SK-N-SH (cell line): ENCODE measurements around the gene BICC1. TPM values are rescaled to one million over a fixed set of nuclear protein-coding genes. Genes with fewer than 3 reads are reported as not detected.

Source experiments
- CTCF ChIA-PET: fragments of 300-600, 350-600 bp; formaldehyde crosslinking; extraction: SDS; loops from one replicate; lab custom pipeline; 2021; lab: Yijun Ruan, JAX
- POLR2A ChIA-PET: fragments of 350-600 bp; sonication (Branson Sonifier 250); formaldehyde crosslinking; extraction: SDS; loops from one replicate; lab custom pipeline; 2020; ENCODE audit warnings: antibody characterized with exemption, inconsistent platforms; lab: Yijun Ruan, JAX
- DNase-seq: peaks from one replicate; pipeline ENCODE4 v3.0.0; 2012
- H2AFZ ChIP-seq: fragments of 200-600 bp; sonication (generic); 2 replicates; pipeline ENCODE4 v1.8.1; 2016; ENCODE audit warnings: antibody characterized with exemption, mild to moderate bottlenecking, low read depth
- H3F3A ChIP-seq: fragments of 200-600 bp; sonication (generic); replicated peaks from 2 replicates; pipeline ENCODE3; 2016; ENCODE audit warnings: antibody characterized with exemption, mild to moderate bottlenecking; ENCODE audit not compliant: insufficient read depth
- H3K27ac ChIP-seq, 2 experiments: fragments of 200-500 bp in 1 of 2; fragments of 200-600 bp in 1 of 2; sonication (Bioruptor generic) in 1 of 2; sonication (generic), shearing (Covaris generic) in 1 of 2; 2 replicates each; pipeline versions ENCODE4 v1.5.1 to v1.6.1; 2014 to 2016; ENCODE audit warnings: low read depth in 2 of 2, inconsistent platforms in 1 of 2, low read length in 1 of 2, mild to moderate bottlenecking in 1 of 2, mixed read lengths in 1 of 2
- H3K27me3 ChIP-seq: fragments of 200-600 bp; sonication (generic), shearing (Covaris generic); 2 replicates; pipeline ENCODE4 v1.6.1; 2016; ENCODE audit warnings: mixed run types; ENCODE audit not compliant: insufficient read depth
- H3K36me3 ChIP-seq, 2 experiments: fragments of 200-500 bp in 1 of 2; fragments of 200-600 bp in 1 of 2; sonication (Bioruptor generic) in 1 of 2; sonication (generic) in 1 of 2; replicated peaks in 1 of 2; 2 replicates each; pipeline versions ENCODE3 to v1.5.1; 2014 to 2016; ENCODE audit warnings: low read length in 1 of 2, mild to moderate bottlenecking in 1 of 2; ENCODE audit not compliant: insufficient read depth in 2 of 2, control insufficient read depth in 1 of 2
- H3K4me1 ChIP-seq, 2 experiments: fragments of 200-500 bp in 1 of 2; fragments of 200-600 bp in 1 of 2; sonication (Bioruptor generic) in 1 of 2; sonication (generic), shearing (Covaris generic) in 1 of 2; 2 replicates each; pipeline versions ENCODE4 v1.5.1 to v1.6.1; 2014 to 2016; ENCODE audit warnings: low read depth in 1 of 2, low read length in 1 of 2, mixed run types in 1 of 2; ENCODE audit not compliant: insufficient read depth in 2 of 2, control insufficient read depth in 1 of 2
- H3K4me2 ChIP-seq: fragments of 200-600 bp; sonication (generic), shearing (Covaris generic); 2 replicates; pipeline ENCODE4 v1.6.1; 2017; ENCODE audit warnings: mixed run types
- H3K4me3 ChIP-seq, 2 experiments: fragments of 200-500 bp in 1 of 2; fragments of 200-600 bp in 1 of 2; sonication (Bioruptor generic) in 1 of 2; sonication (generic), shearing (Covaris generic) in 1 of 2; 2 replicates each; pipeline versions ENCODE4 v1.5.1 to v1.8.1; 2014 to 2016; ENCODE audit warnings: low read depth in 2 of 2, inconsistent platforms in 1 of 2, low read length in 1 of 2, mild to moderate bottlenecking in 1 of 2, mixed read lengths in 1 of 2, moderate library complexity in 1 of 2
- H3K79me2 ChIP-seq: fragments of 200-600 bp; sonication (generic); 2 replicates; pipeline ENCODE4 v1.8.1; 2017; ENCODE audit warnings: mild to moderate bottlenecking; ENCODE audit not compliant: insufficient read depth
- H3K9ac ChIP-seq: fragments of 200-600 bp; sonication (generic); 2 replicates; pipeline ENCODE4 v1.6.1; 2017; ENCODE audit warnings: mixed run types
- H3K9me2 ChIP-seq: fragments of 200-600 bp; sonication (generic); 2 replicates; pipeline ENCODE4 v1.6.1; 2017; ENCODE audit warnings: mixed run types
- H3K9me3 ChIP-seq: fragments of 200-600 bp; sonication (generic); 2 replicates; pipeline ENCODE4 v1.6.1; 2017; ENCODE audit warnings: mixed run types, mild to moderate bottlenecking, moderate library complexity
- H4K20me1 ChIP-seq: fragments of 200-600 bp; sonication (generic); 2 replicates; pipeline ENCODE4 v1.6.1; 2017; ENCODE audit warnings: mild to moderate bottlenecking, mixed run types; ENCODE audit not compliant: insufficient read depth
- CHD2 ChIP-seq: fragments of 150-350 bp; IDR thresholded peaks from 2 replicates; pipeline ENCODE4 v1.6.1; 2018; ENCODE audit warnings: low read length; ENCODE audit not compliant: partially characterized antibody
- EZH2phosphoT487 ChIP-seq: fragments of 200-600 bp; sonication (generic); IDR thresholded peaks from 2 replicates; pipeline ENCODE4 v1.6.1; 2017; ENCODE audit warnings: low read depth, mixed run types, mild to moderate bottlenecking, antibody characterized with exemption, moderate library complexity, borderline replicate concordance
- GABPA ChIP-seq: IDR thresholded peaks from 2 replicates; pipeline ENCODE4 v1.4.0; 2012; ENCODE audit warnings: low read depth, mild to moderate bottlenecking
- JUND ChIP-seq: IDR thresholded peaks from 2 replicates; pipeline ENCODE4 v1.4.0; 2012
- MAX ChIP-seq: IDR thresholded peaks from 2 replicates; pipeline ENCODE4 v1.4.0; 2012; ENCODE audit warnings: low read depth
- MXI1 ChIP-seq: IDR thresholded peaks from 2 replicates; pipeline ENCODE4 v1.6.1; 2012; ENCODE audit warnings: mild to moderate bottlenecking, low read depth, low read length, improper control_type of control experiment
- NRF1 ChIP-seq: IDR thresholded peaks from 2 replicates; pipeline ENCODE4 v1.6.1; 2012; ENCODE audit warnings: low read depth, mild to moderate bottlenecking, low read length
- PBX3 ChIP-seq: IDR thresholded peaks from 2 replicates; pipeline ENCODE4; 2012
- RAD21 ChIP-seq: IDR thresholded peaks from 2 replicates; pipeline ENCODE4 v1.6.1; 2012; ENCODE audit warnings: mild to moderate bottlenecking, low read length
- RCOR1 ChIP-seq: fragments of 150-350 bp; IDR thresholded peaks from 2 replicates; pipeline ENCODE4 v1.6.1; 2017; ENCODE audit warnings: antibody characterized with exemption, low read length
- RFX5 ChIP-seq: IDR thresholded peaks from 2 replicates; pipeline ENCODE4 v1.6.1; 2012; ENCODE audit warnings: mild to moderate bottlenecking, improper control_type of control experiment, low read length
- RXRA ChIP-seq: IDR thresholded peaks from 2 replicates; pipeline ENCODE4 v1.4.0; 2012; ENCODE audit warnings: low read depth, mild to moderate bottlenecking, borderline replicate concordance
- SIN3A ChIP-seq: IDR thresholded peaks from 2 replicates; pipeline ENCODE4 v1.6.1; 2012; ENCODE audit warnings: low read depth, mild to moderate bottlenecking, low read length, moderate library complexity, borderline replicate concordance
- USF2 ChIP-seq: fragments of 150-350 bp; IDR thresholded peaks from 2 replicates; pipeline ENCODE4 v1.6.1; 2017; ENCODE audit warnings: antibody characterized with exemption, low read length, low read depth, borderline replicate concordance
- YY1 ChIP-seq: IDR thresholded peaks from 2 replicates; pipeline ENCODE4 v1.4.0; 2012; ENCODE audit warnings: low read depth, mild to moderate bottlenecking
- WGBS: methylation state at CpG from one replicate; pipeline ENCODE4 v1.1.6; 2017; ENCODE audit warnings: low lambda C conversion rate; 5-methylcytosine and 5-hydroxymethylcytosine counted together
- polyA plus RNA-seq, 3 experiments: library from polyadenylated mRNA; depleted of rRNA; stranded (reverse); fragments of >200 nt; gene quantifications; 2 replicates each; pipeline ENCODE4 v1.2.3, GENCODE V29; 2012
- TF ChIP-seq, protein P1 (sequence below): fragments of 150-350 bp; IDR thresholded peaks from 2 replicates; pipeline ENCODE4 v1.6.1; 2016; ENCODE audit warnings: mild to moderate bottlenecking, low read depth, low read length
- TF ChIP-seq, protein P2 (sequence below): fragments of 200-600 bp; sonication (generic); IDR thresholded peaks from 2 replicates; pipeline ENCODE4 v1.6.1; 2017; ENCODE audit warnings: antibody characterized with exemption, mild to moderate bottlenecking, moderate library complexity
- TF ChIP-seq, protein P3 (sequence below): IDR thresholded peaks from 2 replicates; pipeline ENCODE4 v1.6.1; 2012; ENCODE audit warnings: mild to moderate bottlenecking, low read depth, low read length, moderate library complexity

BICC1 gene
- polyA plus RNA-seq, 1 of the 3 experiments (the other 2 are of a cell fraction), result 1.5 TPM

DNA sequence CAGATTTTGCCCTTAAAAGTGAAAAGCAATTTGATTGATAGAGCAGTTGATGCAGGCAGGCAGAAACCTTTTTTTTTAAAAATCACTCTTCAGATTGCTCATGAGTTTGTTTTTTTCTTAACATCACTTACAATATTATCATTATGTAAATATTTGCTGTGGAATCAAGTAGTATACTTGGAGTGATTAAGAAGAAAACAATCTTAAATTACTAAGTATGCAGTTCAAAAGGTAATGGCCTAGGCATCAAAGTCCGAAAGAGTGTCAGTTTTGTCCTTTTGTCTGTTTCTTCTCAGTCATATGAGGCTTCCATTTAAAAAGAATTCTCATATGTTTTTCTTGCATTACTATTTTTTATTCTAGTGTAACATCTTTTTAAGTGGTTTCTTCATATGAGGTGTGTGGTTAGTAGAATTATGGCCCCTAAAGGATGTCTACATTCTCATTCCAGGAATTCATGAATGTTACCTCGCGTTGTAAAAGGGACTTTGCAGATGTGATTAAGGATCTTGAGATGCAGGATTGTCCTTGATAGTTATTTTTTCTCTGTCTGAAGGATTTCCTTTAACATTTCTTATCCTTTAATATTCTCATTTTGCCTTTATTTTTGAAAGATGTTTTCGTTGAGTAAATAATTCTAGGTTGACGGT is 44.0 kb downstream of the BICC1 start:
- Histone ChIP-seq H3F3A (peaks cover 6% of the 10 kb centered on the region), H3K4me3 (no peak overlapping the region), H4K20me1 (no peaks in the 10 kb centered on the region), H2AFZ (no peak overlapping the region), H3K27ac (no peak overlapping the region), H3K9me2 (no peaks in the 10 kb centered on the region), H3K9ac (no peak overlapping the region), H3K9me3 (peaks cover 14% of the 10 kb centered on the region), H3K27me3 (no peaks in the 10 kb centered on the region), H3K79me2 (peaks cover 8% of the 10 kb centered on the region; the same call in 1 of the 2 replicates)
- WGBS, result 94% methylated on average over 5 of the region's 5 CpGs
- CTCF ChIA-PET, result interaction anchor here (0.7 kb wide), 1 partner anchor 9 kb away, joined by 3 read pairs; no protein-coding TSS in a partner anchor
- DNase-seq, result no peak
- TF ChIP-seq RCOR1, result no peak
- no peak for TF ChIP-seq RAD21
- no peak for TF ChIP-seq GABPA
- TF ChIP-seq JUND, result no peak
- TF ChIP-seq CHD2, result no peak
- TF ChIP-seq RXRA, result no peak
- TF ChIP-seq PBX3, result no peak
- TF ChIP-seq, protein P1, sequence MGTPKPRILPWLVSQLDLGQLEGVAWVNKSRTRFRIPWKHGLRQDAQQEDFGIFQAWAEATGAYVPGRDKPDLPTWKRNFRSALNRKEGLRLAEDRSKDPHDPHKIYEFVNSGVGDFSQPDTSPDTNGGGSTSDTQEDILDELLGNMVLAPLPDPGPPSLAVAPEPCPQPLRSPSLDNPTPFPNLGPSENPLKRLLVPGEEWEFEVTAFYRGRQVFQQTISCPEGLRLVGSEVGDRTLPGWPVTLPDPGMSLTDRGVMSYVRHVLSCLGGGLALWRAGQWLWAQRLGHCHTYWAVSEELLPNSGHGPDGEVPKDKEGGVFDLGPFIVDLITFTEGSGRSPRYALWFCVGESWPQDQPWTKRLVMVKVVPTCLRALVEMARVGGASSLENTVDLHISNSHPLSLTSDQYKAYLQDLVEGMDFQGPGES, result no peak
- no peak for TF ChIP-seq NRF1
- no peak for TF ChIP-seq YY1
- TF ChIP-seq MAX, result no peak
- TF ChIP-seq, all 33 proteins: peak for 0
- H3K4me2 ChIP-seq, result no peak overlapping the region
- peaks cover 0 to 5% of the 10 kb centered on the region in 2 experiments for H3K36me3 ChIP-seq
- POLR2A ChIA-PET, result no interaction called here
- H3K4me1 ChIP-seq, result no peaks in the 10 kb centered on the region; a peak in 1 of 4 replicates

- H3K27ac ChIP-seq, result no peak overlapping the region
- H3K9me2 ChIP-seq, result no peaks in the 10 kb centered on the region
- CTCF ChIA-PET, result interaction anchor here (0.7 kb wide), 1 partner anchor 10 kb away, joined by 3 read pairs; no protein-coding TSS in a partner anchor
- 90% methylated on average over 1 of the region's 1 CpG for WGBS
- H3K79me2 ChIP-seq, result peaks cover 8% of the 10 kb centered on the region; the same call in 1 of the 2 replicates
- no peak for DNase-seq
- no peak overlapping the region for H3K4me2 ChIP-seq
- H3K4me3 ChIP-seq, result no peak overlapping the region
- H3K36me3 ChIP-seq, result peaks cover 0 to 5% of the 10 kb centered on the region in 2 experiments
- POLR2A ChIA-PET, result no interaction called here
- no peaks in the 10 kb centered on the region for H4K20me1 ChIP-seq
- H3K27me3 ChIP-seq, result no peaks in the 10 kb centered on the region
- H3K9ac ChIP-seq, result no peak overlapping the region
- peaks cover 6% of the 10 kb centered on the region for H3F3A ChIP-seq
- H3K4me1 ChIP-seq, result no peaks in the 10 kb centered on the region; a peak in 1 of 4 replicates
- H3K9me3 ChIP-seq, result peaks cover 23% of the 10 kb centered on the region
- no peak overlapping the region for H2AFZ ChIP-seq
- TF ChIP-seq USF2 (no peak), GABPA (no peak), RFX5 (no peak), SIN3A (no peak), JUND (no peak), EZH2phosphoT487 (no peak), MXI1 (no peak)
- TF ChIP-seq, protein P2, sequence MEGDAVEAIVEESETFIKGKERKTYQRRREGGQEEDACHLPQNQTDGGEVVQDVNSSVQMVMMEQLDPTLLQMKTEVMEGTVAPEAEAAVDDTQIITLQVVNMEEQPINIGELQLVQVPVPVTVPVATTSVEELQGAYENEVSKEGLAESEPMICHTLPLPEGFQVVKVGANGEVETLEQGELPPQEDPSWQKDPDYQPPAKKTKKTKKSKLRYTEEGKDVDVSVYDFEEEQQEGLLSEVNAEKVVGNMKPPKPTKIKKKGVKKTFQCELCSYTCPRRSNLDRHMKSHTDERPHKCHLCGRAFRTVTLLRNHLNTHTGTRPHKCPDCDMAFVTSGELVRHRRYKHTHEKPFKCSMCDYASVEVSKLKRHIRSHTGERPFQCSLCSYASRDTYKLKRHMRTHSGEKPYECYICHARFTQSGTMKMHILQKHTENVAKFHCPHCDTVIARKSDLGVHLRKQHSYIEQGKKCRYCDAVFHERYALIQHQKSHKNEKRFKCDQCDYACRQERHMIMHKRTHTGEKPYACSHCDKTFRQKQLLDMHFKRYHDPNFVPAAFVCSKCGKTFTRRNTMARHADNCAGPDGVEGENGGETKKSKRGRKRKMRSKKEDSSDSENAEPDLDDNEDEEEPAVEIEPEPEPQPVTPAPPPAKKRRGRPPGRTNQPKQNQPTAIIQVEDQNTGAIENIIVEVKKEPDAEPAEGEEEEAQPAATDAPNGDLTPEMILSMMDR, result no peak
- TF ChIP-seq, protein P3, sequence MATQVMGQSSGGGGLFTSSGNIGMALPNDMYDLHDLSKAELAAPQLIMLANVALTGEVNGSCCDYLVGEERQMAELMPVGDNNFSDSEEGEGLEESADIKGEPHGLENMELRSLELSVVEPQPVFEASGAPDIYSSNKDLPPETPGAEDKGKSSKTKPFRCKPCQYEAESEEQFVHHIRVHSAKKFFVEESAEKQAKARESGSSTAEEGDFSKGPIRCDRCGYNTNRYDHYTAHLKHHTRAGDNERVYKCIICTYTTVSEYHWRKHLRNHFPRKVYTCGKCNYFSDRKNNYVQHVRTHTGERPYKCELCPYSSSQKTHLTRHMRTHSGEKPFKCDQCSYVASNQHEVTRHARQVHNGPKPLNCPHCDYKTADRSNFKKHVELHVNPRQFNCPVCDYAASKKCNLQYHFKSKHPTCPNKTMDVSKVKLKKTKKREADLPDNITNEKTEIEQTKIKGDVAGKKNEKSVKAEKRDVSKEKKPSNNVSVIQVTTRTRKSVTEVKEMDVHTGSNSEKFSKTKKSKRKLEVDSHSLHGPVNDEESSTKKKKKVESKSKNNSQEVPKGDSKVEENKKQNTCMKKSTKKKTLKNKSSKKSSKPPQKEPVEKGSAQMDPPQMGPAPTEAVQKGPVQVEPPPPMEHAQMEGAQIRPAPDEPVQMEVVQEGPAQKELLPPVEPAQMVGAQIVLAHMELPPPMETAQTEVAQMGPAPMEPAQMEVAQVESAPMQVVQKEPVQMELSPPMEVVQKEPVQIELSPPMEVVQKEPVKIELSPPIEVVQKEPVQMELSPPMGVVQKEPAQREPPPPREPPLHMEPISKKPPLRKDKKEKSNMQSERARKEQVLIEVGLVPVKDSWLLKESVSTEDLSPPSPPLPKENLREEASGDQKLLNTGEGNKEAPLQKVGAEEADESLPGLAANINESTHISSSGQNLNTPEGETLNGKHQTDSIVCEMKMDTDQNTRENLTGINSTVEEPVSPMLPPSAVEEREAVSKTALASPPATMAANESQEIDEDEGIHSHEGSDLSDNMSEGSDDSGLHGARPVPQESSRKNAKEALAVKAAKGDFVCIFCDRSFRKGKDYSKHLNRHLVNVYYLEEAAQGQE, result no peak
Measured at GRCh38 chr10:58557714-58558113, 45.0 kb downstream of the BICC1 start.
